Articular chondrocyte of knee joint (primary cell): Measurements from ENCODE around the gene SMIM30. TPM values are rescaled to one million over a fixed set of nuclear protein-coding genes. Genes with fewer than 3 reads are reported as not detected.

Experiments used
- total RNA-seq: library from RNA; depleted of rRNA; stranded (reverse); fragments of >200 nt; gene quantifications from 2 replicates; pipeline ENCODE4 v1.2.3, GENCODE V29; 2012

Gene SMIM30, protein sequence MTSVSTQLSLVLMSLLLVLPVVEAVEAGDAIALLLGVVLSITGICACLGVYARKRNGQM
- total RNA-seq = 71.2 and 71.8 TPM in 2 replicates

DNA sequence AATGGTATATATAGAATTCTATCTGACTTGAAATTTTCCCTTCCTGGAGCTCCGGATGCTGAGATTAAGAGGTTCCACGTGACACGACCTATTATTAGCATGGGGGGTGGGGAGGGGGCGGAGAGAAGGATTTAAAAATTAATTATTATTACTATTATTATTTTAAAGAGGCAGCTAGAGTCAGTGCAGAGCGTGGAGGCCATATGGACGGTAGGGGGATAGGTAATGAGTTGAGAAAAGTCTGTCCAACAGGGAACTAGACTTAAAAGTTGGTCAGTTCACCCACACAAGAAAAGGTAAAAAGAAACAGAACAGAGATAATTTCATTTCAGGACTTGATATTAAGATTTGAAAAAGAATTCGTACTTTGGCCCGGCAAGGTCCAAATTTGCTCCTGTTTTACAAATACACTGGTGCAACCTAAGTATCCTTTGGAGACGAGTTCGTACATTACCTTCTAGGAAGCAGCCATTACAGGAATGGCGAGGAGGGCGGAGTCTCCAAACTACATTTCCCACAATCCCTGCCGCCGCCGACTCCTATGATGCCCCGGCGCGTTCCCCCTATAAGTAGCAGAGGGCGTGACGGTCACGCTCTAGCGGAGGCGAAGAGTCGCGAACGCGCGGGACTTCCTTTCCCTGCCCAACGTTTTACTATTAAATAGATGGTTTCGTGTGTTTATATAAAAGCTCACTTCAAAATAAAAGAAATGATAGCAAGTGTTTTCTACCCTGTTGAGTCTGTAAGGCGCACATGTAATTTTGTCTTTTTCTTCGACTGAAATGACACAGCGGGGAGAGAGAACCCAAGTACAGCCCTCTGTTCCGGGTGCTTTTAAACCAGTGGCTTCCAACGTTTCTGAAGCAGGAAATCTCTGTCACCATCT, at the start of gene SMIM30:
Gene SMIM30 (minus strand): TSS at position 481 of the 886 bp plus-strand sequence. CDS start 976 bp downstream, outside the sequence.

DNA sequence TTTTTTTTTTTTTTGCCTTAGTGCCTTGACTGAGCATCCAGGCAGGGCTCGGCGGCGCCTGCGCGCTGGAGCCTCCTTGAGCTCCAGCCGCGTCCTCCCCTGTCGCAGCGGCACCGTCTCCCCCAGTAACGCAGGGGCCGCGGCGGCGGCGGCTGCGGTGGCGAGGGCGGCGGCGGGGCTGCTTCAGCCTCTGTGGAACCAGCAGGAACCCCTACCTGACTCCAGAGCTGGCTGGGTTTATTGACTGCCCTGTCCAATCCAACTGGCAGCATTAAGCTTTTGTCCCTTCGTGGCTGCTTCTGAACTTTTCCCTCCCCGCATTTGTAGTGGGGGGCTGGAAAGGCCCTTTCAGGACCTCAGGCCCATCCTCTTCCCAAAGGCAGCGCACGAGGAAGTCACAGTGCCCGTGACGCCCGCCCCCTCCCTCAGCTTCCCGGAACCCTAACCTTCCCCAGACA, 31.9 kb downstream of the SMIM30 start, which contains the start of gene GPR85:
Gene GPR85 (minus strand): TSS at position 397 of the 458 bp plus-strand sequence. CDS start 2,106 bp downstream, outside the sequence.

Other genes starting within 250 kb of the SMIM30 start
- gene GPR85, start 31.7 kb downstream of the SMIM30 start, total RNA-seq = 0.54 and 0.65 TPM in 2 replicates